Measurements from ENCODE around the gene HYAL2. TPM values are rescaled to one million over a fixed set of nuclear protein-coding genes. Genes with fewer than 3 reads are reported as not detected.
A peak's percentile ranks its signal among the peaks of the same experiment; 100 is the strongest.

Gene HYAL2
- total and polyA plus RNA-seq, 2 of the 8 experiments (the other 6 are each of a cell fraction or from before 2014, with no cell fraction given): 51.9 to 176 TPM

DNA sequence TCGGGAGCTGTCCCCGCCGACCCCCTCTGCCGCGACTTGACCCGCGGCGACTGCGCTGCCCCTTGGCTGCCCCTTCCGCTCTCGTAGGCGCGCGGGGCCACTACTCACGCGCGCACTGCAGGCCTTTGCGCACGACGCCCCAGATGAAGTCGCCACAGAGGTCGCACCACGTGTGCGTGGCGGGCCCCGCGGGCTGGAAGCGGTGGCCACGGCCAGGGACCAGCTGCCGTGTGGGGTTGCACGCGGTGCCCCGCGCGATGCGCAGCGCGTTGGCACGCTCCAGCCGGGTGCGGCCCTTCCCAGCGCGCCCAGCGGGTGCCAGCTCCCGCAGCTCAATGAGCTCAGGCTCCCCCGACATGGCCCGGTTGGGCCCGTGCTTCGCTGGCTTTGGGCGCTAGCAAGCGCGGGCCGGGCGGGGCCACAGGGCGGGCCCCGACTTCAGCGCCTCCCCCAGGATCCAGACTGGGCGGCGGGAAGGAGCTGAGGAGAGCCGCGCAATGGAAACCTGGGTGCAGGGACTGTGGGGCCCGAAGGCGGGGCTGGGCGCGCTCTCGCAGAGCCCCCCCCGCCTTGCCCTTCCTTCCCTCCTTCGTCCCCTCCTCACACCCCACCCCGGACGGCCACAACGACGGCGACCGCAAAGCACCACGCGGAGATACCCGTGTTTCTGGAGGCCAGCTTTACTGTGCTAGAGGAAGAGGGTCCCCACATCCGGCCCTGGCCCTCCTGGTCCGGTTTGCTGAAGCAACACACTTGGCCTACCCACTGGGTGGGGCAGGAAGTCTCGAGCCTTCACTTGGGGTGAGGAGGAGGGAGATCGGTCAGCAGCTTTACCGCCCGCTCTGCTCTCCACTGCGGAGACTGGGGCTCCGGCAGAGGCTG is 18.1 kb upstream of the HYAL2 start, which contains the start of gene RASSF1 (continued):
- peak; percentile 44 for TF ChIP-seq RNF2 (IDR thresholded peaks at IDR 0.05; ENCODE audit: borderline replicate concordance, low read depth, low read length, missing control alignments, poor library complexity, severe bottlenecking)
- no peak for TF ChIP-seq HDAC6 (IDR thresholded peaks at IDR 0.05; ENCODE audit: low read depth, low read length)
- no peak for TF ChIP-seq POU5F1 (IDR thresholded peaks at IDR 0.05; ENCODE audit: low read depth, low read length)
- peak; percentile 35; the same call in 1 of the 2 replicates for TF ChIP-seq PHF8 (conservative IDR thresholded peaks at IDR 0.05; ENCODE audit: low read depth, low read length)
- no peak for TF ChIP-seq USF2 (IDR thresholded peaks at IDR 0.05; ENCODE audit: low read length)
- TF ChIP-seq HDAC2 (IDR thresholded peaks at IDR 0.05; ENCODE audit: borderline replicate concordance in 1 of 2, low read depth in 2 of 2, low read length in 2 of 2): no peak
- TF ChIP-seq CREB1 (IDR thresholded peaks at IDR 0.05): no peak
- TF ChIP-seq, protein P1, sequence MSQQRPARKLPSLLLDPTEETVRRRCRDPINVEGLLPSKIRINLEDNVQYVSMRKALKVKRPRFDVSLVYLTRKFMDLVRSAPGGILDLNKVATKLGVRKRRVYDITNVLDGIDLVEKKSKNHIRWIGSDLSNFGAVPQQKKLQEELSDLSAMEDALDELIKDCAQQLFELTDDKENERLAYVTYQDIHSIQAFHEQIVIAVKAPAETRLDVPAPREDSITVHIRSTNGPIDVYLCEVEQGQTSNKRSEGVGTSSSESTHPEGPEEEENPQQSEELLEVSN (IDR thresholded peaks at IDR 0.05): peak; percentile 53
